ENCODE results near the gene ITGA5.

GRCh38 chr12:54381136-54381535 lies 37.9 kb downstream of the ITGA5 start:
- TF ChIP-seq, protein P1, sequence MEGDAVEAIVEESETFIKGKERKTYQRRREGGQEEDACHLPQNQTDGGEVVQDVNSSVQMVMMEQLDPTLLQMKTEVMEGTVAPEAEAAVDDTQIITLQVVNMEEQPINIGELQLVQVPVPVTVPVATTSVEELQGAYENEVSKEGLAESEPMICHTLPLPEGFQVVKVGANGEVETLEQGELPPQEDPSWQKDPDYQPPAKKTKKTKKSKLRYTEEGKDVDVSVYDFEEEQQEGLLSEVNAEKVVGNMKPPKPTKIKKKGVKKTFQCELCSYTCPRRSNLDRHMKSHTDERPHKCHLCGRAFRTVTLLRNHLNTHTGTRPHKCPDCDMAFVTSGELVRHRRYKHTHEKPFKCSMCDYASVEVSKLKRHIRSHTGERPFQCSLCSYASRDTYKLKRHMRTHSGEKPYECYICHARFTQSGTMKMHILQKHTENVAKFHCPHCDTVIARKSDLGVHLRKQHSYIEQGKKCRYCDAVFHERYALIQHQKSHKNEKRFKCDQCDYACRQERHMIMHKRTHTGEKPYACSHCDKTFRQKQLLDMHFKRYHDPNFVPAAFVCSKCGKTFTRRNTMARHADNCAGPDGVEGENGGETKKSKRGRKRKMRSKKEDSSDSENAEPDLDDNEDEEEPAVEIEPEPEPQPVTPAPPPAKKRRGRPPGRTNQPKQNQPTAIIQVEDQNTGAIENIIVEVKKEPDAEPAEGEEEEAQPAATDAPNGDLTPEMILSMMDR (IDR thresholded peaks at IDR 0.05 in 8 of 11, conservative IDR thresholded peaks at IDR 0.05 in 3 of 11), result no peak
- TF ChIP-seq POLR2A (IDR thresholded peaks at IDR 0.05), result no peak
- TF ChIP-seq POLR2AphosphoS5 (IDR thresholded peaks at IDR 0.05), result no peak

Data from spleen (tissue), 7 donors.